ENCODE measurements around the gene SMOC1. TPM values are rescaled to one million over a fixed set of nuclear protein-coding genes. Genes with fewer than 3 reads are reported as not detected.
A peak's percentile ranks its signal among the peaks of the same experiment; 100 is the strongest.

Gene SMOC1
- total and polyA plus RNA-seq, 2 donors (not counting 1 experiment from before 2014, with no cell fraction given): 0.06 TPM; not detected in 1

- DNase-seq (ENCODE audit: low read depth in 2 of 2): no peak
- no peak for TF ChIP-seq EZH2 (IDR thresholded peaks at IDR 0.05; ENCODE audit: low read length, missing control alignments)
- TF ChIP-seq CTCF (conservative IDR thresholded peaks at IDR 0.05 in 1 of 2, IDR thresholded peaks at IDR 0.05 in 1 of 2; ENCODE audit: low read depth in 1 of 2, low read length in 2 of 2): no peak
- Histone ChIP-seq H4K20me1 (ENCODE audit: control insufficient read depth, extremely low read depth, insufficient read depth, low read length) (no peaks in the 10 kb centered on the region), H3K36me3 (ENCODE audit: control insufficient read depth, insufficient read depth, low read length) (no peaks in the 10 kb centered on the region), H3K27ac (ENCODE audit: insufficient read depth, low read length) (no peak overlapping the region), H3K4me1 (ENCODE audit: control insufficient read depth, extremely low read depth, insufficient read depth, low read length) (no peaks in the 10 kb centered on the region), H3K9ac (ENCODE audit: insufficient read depth, low read length) (no peak overlapping the region), H3K9me3 (ENCODE audit: control insufficient read depth, insufficient read depth, low read depth, low read length) (no peaks in the 10 kb centered on the region), H2AFZ (ENCODE audit: low read length) (no peak overlapping the region), H3K79me2 (ENCODE audit: control insufficient read depth, insufficient read depth, low read length) (no peaks in the 10 kb centered on the region), H3K27me3 (ENCODE audit: control insufficient read depth, insufficient read depth, low read length) (no peaks in the 10 kb centered on the region), H3K4me2 (ENCODE audit: extremely low read depth, insufficient read depth, low read length) (no peak overlapping the region), H3K4me3 (replicated peaks in 1 of 4; ENCODE audit: control extremely low read depth in 1 of 4, insufficient read depth in 1 of 4, low read depth in 3 of 4, low read length in 4 of 4) (no peak overlapping the region)
These were observed 30.3 kb upstream of the SMOC1 start for GRCh38 chr14:69848903-69849391.

GRCh38 chr14:69850086-69850735 is 29.0 kb upstream of the SMOC1 start:
- DNase-seq (ENCODE audit: low read depth in 2 of 2): peak in 1 of 2 donors; percentile 8
- Histone ChIP-seq H3K27ac (ENCODE audit: insufficient read depth, low read length) (no peak overlapping the region), H3K4me3 (replicated peaks in 1 of 4; ENCODE audit: control extremely low read depth in 1 of 4, insufficient read depth in 1 of 4, low read depth in 3 of 4, low read length in 4 of 4) (no peak overlapping the region), H3K4me2 (ENCODE audit: extremely low read depth, insufficient read depth, low read length) (no peak overlapping the region), H3K36me3 (ENCODE audit: control insufficient read depth, insufficient read depth, low read length) (no peaks in the 10 kb centered on the region), H3K9me3 (ENCODE audit: control insufficient read depth, insufficient read depth, low read depth, low read length) (no peaks in the 10 kb centered on the region), H2AFZ (ENCODE audit: low read length) (no peak overlapping the region), H3K4me1 (ENCODE audit: control insufficient read depth, extremely low read depth, insufficient read depth, low read length) (no peaks in the 10 kb centered on the region), H4K20me1 (ENCODE audit: control insufficient read depth, extremely low read depth, insufficient read depth, low read length) (no peaks in the 10 kb centered on the region), H3K9ac (ENCODE audit: insufficient read depth, low read length) (no peak overlapping the region), H3K27me3 (ENCODE audit: control insufficient read depth, insufficient read depth, low read length) (no peaks in the 10 kb centered on the region), H3K79me2 (ENCODE audit: control insufficient read depth, insufficient read depth, low read length) (no peaks in the 10 kb centered on the region)
- TF ChIP-seq EZH2 (IDR thresholded peaks at IDR 0.05; ENCODE audit: low read length, missing control alignments) (no peak), CTCF (conservative IDR thresholded peaks at IDR 0.05 in 1 of 2, IDR thresholded peaks at IDR 0.05 in 1 of 2; ENCODE audit: low read depth in 1 of 2, low read length in 2 of 2) (no peak)

GRCh38 chr14:69850736-69851112 is 28.5 kb upstream of the SMOC1 start:
- Histone ChIP-seq H3K9me3 (ENCODE audit: control insufficient read depth, insufficient read depth, low read depth, low read length) (no peaks in the 10 kb centered on the region), H3K4me2 (ENCODE audit: extremely low read depth, insufficient read depth, low read length) (no peak overlapping the region), H2AFZ (ENCODE audit: low read length) (no peak overlapping the region), H3K4me3 (replicated peaks in 1 of 4; ENCODE audit: control extremely low read depth in 1 of 4, insufficient read depth in 1 of 4, low read depth in 3 of 4, low read length in 4 of 4) (no peak overlapping the region), H3K27me3 (ENCODE audit: control insufficient read depth, insufficient read depth, low read length) (no peaks in the 10 kb centered on the region), H3K4me1 (ENCODE audit: control insufficient read depth, extremely low read depth, insufficient read depth, low read length) (no peaks in the 10 kb centered on the region), H3K79me2 (ENCODE audit: control insufficient read depth, insufficient read depth, low read length) (no peaks in the 10 kb centered on the region), H3K36me3 (ENCODE audit: control insufficient read depth, insufficient read depth, low read length) (no peaks in the 10 kb centered on the region), H4K20me1 (ENCODE audit: control insufficient read depth, extremely low read depth, insufficient read depth, low read length) (no peaks in the 10 kb centered on the region), H3K27ac (ENCODE audit: insufficient read depth, low read length) (no peak overlapping the region), H3K9ac (ENCODE audit: insufficient read depth, low read length) (no peak overlapping the region)
- DNase-seq (ENCODE audit: low read depth in 2 of 2): no peak
- TF ChIP-seq CTCF (conservative IDR thresholded peaks at IDR 0.05 in 1 of 2, IDR thresholded peaks at IDR 0.05 in 1 of 2; ENCODE audit: low read depth in 1 of 2, low read length in 2 of 2) (no peak), EZH2 (IDR thresholded peaks at IDR 0.05; ENCODE audit: low read length, missing control alignments) (no peak)

Measured in fibroblast of lung (primary cell).